GM21576 (cell line): ENCODE measurements around the gene TRAPPC11.
"Not testable (repeated sequence)": the region's sequence is repeated elsewhere in the genome, so short reads cannot be mapped to it uniquely, and the experiment has no call there.

Experiments used
- ATAC-seq: cut with Tn5 transposase; IDR thresholded peaks from one replicate; pipeline ENCODE4 v1.9.1; 2021; ENCODE audit warnings: mild to moderate bottlenecking, moderate library complexity; ENCODE audit not compliant: unreplicated experiment

Gene TRAPPC11

DNA sequence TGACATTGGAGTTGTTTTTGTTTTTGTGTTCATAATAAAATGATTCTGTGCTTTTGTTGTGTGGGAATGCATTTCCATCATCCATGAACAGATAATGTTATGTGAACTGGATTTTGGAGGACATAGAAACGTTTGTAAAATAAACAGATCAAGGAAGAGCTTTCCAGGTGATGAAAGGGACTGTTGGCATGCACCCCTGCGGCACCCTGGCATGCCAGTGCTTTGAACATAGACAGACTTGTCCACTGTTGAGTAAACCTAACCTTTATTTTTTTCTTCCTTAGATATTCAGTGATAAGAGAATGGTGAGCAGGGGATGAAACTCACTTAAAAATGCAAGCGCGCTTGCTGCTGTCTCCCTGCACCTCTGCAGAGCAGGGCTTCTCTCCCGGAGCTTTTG is 59.8 kb downstream of the TRAPPC11 start:
- ATAC-seq = no peak

DNA sequence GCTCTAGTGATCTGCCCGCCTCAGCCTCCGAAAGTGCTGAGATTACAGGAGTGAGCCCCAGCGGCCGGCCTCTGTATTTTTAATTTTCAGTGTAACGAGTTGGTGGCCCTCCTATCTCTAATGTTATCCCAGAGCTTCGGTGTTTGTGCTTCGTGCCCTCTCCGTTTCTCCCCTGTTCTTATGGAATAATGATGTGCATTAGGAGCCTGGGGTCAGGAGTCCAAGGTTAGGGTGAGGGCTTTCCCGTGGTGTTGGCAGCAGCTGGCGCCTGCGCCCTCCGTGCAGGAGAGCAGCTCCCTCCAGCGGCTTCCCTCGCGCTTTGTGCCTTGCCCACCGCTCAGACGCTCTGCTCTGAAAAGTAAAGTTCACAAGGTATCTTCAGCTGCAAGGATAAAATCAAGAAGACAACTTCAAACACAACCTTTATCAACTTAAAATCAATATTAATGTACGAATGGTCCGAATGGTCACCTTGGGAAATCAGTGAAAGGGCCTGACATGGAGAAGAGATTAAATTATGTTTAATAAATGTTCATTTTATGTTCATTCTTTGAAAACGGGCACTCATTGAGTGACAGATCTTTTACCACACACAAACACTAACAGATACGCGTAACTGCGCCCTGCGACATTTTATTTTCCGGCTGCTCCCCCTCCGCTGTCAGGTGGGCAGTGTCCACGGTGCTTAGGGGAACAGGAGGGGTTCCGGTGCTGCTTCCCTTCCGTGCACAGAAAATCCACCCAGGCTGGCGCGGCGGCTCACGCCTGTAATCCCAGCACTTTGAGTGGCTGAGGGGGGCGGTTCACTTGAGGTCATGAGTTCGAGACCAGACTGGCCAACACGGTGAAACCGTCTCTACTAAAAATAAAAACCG is 62.4 kb downstream of the TRAPPC11 start:
- ATAC-seq = peak; percentile 33

DNA sequence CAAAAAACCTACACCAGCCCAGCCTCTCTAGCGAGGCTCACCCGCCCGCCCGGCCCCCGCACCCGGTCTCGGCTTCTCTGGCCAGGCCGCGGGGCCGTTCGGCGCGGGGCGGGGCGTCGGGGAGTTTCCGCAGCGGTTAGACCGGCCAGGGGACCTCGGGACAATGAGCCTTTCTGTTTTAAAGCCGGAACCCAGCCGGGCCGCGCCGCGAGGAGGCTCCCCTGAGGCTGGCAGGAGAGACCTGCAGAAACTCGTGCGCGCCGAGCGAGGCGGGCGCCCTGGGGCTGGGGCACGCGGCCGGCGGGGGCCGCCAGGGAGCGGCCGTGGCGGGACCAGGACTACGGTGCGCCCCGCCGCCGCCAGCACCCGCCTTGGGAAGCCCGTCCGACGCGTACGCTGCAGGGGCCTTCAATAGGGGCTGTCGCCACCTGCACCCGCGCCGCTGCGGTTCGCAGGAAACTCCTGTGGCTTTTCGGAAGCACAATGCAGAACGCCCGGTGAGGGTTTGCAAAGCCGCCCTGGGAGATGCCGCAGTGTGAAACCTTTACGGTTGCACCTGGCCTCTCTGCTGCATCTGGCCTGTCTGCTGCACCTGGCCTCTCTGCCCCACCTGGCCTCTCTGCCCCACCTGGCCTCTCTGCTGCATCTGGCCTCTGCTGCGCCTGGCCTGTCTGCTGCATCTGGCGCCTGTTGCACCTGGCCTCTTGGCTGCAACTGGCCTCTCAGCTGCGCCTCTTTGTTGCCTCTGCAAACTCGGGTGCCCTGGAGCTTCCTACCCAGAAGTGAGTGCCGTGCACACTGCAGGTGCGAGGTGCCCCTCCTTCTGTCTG is 63.9 kb downstream of the TRAPPC11 start:
- ATAC-seq = peak; percentile 82

DNA sequence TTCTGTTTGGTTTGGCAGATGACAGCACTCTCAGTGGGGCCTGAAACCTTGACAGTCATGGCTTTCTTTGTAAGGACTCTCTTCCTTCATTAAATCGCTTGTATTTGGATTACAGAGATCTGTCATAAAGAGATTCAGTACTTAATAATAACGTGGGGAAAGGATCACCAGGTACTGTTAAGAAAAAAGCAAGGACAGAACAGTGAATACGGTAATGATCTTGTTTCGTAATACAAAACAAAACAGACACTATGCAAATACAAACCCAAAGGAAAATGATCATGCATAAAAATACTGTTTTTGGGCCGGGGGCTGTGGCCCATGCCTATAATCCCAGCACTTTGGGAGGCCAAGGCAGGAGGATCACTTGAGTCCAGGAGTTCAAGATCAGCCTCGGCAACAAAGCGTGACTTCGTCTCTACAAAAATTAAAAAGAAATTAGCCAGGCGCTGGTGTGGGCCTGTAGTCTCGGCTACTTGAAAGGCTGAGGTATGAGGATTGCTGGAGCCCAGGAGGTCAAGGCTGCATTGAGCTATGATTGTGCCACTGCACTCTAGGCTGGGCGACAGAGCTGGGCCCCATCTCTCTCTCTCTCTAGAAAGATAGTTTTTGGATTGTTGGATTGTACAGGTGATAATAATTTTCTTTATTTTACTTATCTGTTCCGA is 64.6 kb downstream of the TRAPPC11 start:
- ATAC-seq = no peak

- not testable (repeated sequence) for ATAC-seq
Observed at GRCh38 chr4:183725585-183725984, 66.5 kb downstream of the TRAPPC11 start.

DNA sequence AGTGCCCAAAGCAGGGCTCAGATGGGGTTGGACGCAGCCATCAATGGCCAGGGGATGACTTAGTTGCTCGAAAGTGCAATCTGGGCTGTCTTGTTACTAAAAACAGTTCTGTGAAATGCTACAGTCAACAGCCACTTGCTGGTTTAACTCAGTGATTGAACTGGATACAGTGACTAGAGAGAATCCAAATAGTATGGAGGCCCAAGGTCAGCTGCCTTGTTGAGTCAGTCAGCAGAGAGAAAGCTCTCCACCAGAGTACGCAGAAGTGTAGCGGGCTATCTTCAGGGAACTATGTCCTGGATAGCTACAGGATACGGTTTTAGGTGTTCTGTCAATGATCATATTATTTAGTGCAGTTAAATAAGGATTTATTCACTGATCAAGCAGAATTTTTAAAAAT is 68.4 kb downstream of the TRAPPC11 start:
- no peak for ATAC-seq

GRCh38 chr4:183728223-183729068 is 69.4 kb downstream of the TRAPPC11 start:
- no peak for ATAC-seq

- ATAC-seq = no peak
Observed at GRCh38 chr4:183729069-183729406, 69.9 kb downstream of the TRAPPC11 start.

GRCh38 chr4:183729430-183730328 is 70.6 kb downstream of the TRAPPC11 start:
- ATAC-seq = no peak

DNA sequence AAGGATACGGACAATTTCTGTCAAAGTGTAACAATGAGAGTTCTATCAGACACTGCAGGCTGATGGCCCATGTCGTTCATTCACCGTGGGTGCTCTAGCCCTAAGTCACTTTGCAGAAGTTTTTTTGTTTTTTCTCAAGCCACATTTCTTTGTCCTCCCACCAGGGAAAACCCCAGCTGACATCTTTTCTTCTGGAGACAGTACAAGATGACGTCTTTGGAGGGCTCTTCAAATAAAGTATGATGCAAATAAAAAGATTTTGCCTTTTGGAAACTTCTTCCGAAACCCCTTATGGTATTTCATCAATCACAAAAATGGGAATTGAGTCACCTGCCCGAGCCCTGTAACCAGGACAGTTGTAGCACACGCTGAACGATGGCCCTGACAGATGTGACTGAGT is 73.2 kb downstream of the TRAPPC11 start:
- no peak for ATAC-seq

DNA sequence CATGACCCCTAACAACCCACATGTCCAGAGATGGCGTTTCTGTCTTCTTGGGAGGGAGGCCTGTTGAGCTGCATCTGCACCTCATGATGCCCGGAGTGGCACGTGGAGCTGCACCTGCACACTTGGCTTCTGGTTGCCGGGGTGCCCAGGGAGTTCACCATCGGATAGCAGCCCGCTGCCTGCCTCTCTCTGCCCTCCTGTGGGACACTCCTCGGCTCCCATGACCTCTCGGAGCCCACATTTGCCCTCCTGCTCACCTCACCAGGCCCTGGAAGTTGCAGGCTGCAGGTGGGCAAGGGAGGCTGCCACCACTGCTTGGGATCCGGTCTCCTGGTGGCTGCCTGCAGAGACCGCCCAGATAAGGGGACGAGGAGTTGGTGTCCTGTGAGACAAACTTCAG is 74.1 kb downstream of the TRAPPC11 start:
- ATAC-seq = no peak

GRCh38 chr4:183738081-183738673 is 79.1 kb downstream of the TRAPPC11 start:
- no peak for ATAC-seq

DNA sequence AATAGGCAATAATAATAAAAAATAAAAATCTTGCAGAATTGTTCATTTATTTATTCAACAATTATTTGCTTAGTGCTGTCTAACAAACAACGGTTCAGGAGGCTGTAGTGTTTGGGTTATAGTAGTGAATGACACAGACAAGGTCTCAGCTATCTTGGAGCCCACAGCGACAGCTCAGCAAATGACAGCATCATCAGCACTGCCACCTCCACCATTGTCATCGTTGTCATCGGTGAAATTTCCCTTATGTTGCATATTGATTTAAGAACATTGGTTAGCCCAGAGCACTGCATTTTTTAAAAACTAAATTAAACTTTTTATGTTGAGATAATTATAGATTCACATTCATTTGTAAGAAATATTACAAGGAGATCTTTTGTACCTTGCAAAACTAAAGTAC is 79.9 kb downstream of the TRAPPC11 start:
- no peak for ATAC-seq

GRCh38 chr4:183746305-183747229 is 87.5 kb downstream of the TRAPPC11 start:
- ATAC-seq = no peak

- no peak for ATAC-seq
Observed at GRCh38 chr4:183747380-183747779, 88.3 kb downstream of the TRAPPC11 start.

DNA sequence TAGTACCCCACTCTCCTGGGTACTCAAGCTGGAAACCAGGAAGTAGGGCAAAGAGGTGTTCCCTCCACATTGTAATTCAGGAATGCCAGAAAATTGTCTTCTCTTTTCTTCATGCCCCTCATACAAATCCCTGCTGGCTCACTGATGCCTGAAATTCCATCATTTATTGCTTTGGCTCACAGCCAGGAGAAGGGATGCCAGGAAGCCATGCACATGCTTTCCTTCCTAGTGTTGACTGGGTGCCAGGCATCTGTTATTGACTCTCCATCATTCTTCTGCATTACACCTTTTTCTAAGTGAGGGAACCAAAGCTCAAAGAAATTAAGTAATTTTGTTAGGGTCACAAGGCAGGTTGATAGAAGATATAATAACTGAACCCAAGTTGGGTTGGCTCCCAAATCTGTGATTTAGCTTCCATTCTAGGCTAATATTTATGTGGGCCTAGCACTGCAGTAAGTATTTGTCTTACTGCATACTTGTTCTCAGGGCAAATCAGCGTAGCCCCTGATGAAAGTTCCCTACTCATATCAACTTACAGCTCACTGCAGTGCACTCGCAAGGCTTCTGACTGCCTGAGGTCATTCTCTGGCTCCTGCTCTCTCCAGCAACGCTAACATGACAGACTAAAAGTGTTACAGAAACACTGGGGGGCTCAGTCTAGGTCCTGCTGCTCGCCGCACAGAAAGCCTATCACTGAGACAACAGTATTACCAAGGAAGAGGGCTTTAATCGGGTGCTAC is 89.0 kb downstream of the TRAPPC11 start:
- ATAC-seq = no peak

GRCh38 chr4:183751106-183751505 is 92.0 kb downstream of the TRAPPC11 start:
- ATAC-seq = no peak
